ENCODE results near the gene GNAZ.
A peak's percentile ranks its signal among the peaks of the same experiment; 100 is the strongest.
"Not testable (repeated sequence)": the region's sequence is repeated elsewhere in the genome, so short reads cannot be mapped to it uniquely, and the experiment has no call there.

The GNAZ gene

GRCh38 chr22:23045461-23045860 is 24.9 kb upstream of the GNAZ start:
- no peak for DNase-seq

- no peak for DNase-seq
These were observed 23.1 kb upstream of the GNAZ start for GRCh38 chr22:23047265-23047664.

- DNase-seq: no peak
These were observed 22.6 kb upstream of the GNAZ start for GRCh38 chr22:23047742-23048141.

- DNase-seq: not testable (repeated sequence)
These were observed 19.8 kb upstream of the GNAZ start for GRCh38 chr22:23050546-23050945.

GRCh38 chr22:23053051-23053707 is 17.1 kb upstream of the GNAZ start:
- DNase-seq: no peak

GRCh38 chr22:23053912-23054530 is 16.3 kb upstream of the GNAZ start:
- no peak for DNase-seq

- DNase-seq: no peak
These were observed 15.6 kb upstream of the GNAZ start for GRCh38 chr22:23054531-23055257.

GRCh38 chr22:23055449-23056179 is 14.7 kb upstream of the GNAZ start:
- DNase-seq: no peak

- no peak for DNase-seq
These were observed 13.0 kb upstream of the GNAZ start for GRCh38 chr22:23057331-23057730.

GRCh38 chr22:23058063-23058462 is 12.3 kb upstream of the GNAZ start:
- no peak for DNase-seq

GRCh38 chr22:23058481-23059283 is 11.6 kb upstream of the GNAZ start:
- DNase-seq: no peak

GRCh38 chr22:23059284-23059948 is 10.9 kb upstream of the GNAZ start:
- DNase-seq: no peak

GRCh38 chr22:23060612-23061400 is 9.5 kb upstream of the GNAZ start:
- no peak for DNase-seq

- DNase-seq: no peak
These were observed 8.6 kb upstream of the GNAZ start for GRCh38 chr22:23061471-23062280.

- DNase-seq: no peak
These were observed 7.4 kb upstream of the GNAZ start for GRCh38 chr22:23062616-23063538.

GRCh38 chr22:23063539-23064380 is 6.6 kb upstream of the GNAZ start:
- no peak for DNase-seq

GRCh38 chr22:23064381-23065068 is 5.8 kb upstream of the GNAZ start:
- DNase-seq: no peak

- DNase-seq: peak; percentile 1
These were observed 5.3 kb upstream of the GNAZ start for GRCh38 chr22:23065069-23065451.
